SK-N-SH (cell line): Measurements from ENCODE around the gene DNAH10.

Experiments
- CTCF ChIP-seq: fragments of 200-600 bp; sonication (generic); IDR thresholded peaks from 2 replicates; pipeline ENCODE4 v1.6.1; 2017; ENCODE audit warnings: antibody characterized with exemption, mild to moderate bottlenecking, moderate library complexity
- FOXM1 ChIP-seq: IDR thresholded peaks from 2 replicates; pipeline ENCODE4 v1.4.0; 2012; ENCODE audit warnings: low read depth, mild to moderate bottlenecking
- JUND ChIP-seq: IDR thresholded peaks from 2 replicates; pipeline ENCODE4 v1.4.0; 2012
- MXI1 ChIP-seq: IDR thresholded peaks from 2 replicates; pipeline ENCODE4 v1.6.1; 2012; ENCODE audit warnings: mild to moderate bottlenecking, low read depth, low read length, improper control_type of control experiment
- POLR2AphosphoS5 ChIP-seq: IDR thresholded peaks from 2 replicates; pipeline ENCODE4 v1.6.1; 2012; ENCODE audit warnings: low read depth, low read length
- RAD21 ChIP-seq: IDR thresholded peaks from 2 replicates; pipeline ENCODE4 v1.6.1; 2012; ENCODE audit warnings: mild to moderate bottlenecking, low read length
- TEAD4 ChIP-seq: IDR thresholded peaks from 2 replicates; pipeline ENCODE4 v1.4.0; 2012; ENCODE audit warnings: mild to moderate bottlenecking, borderline replicate concordance; ENCODE audit not compliant: insufficient read depth
- TF ChIP-seq, protein P1 (sequence below): IDR thresholded peaks from 2 replicates; pipeline ENCODE4 v1.4.0; 2012; ENCODE audit warnings: low read depth

- TF ChIP-seq JUND = no peak
- no peak for TF ChIP-seq RAD21
- no peak for TF ChIP-seq CTCF
- no peak for TF ChIP-seq POLR2AphosphoS5
- TF ChIP-seq, protein P1, sequence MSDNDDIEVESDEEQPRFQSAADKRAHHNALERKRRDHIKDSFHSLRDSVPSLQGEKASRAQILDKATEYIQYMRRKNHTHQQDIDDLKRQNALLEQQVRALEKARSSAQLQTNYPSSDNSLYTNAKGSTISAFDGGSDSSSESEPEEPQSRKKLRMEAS = no peak
- TF ChIP-seq MXI1 = no peak
- no peak for TF ChIP-seq FOXM1
- no peak for TF ChIP-seq TEAD4
Measured at GRCh38 chr12:123859035-123859434, 96.9 kb downstream of the DNAH10 start.
